Neuronal stem cell (in vitro differentiated cells): Measurements from ENCODE around the gene MKNK2.

ENCODE experiments used
- DNase-seq: peaks from one replicate; pipeline ENCODE4 v3.0.0-alpha.2; 2013; ENCODE audit warnings: low spot score
- H2AFZ ChIP-seq: one replicate; pipeline ENCODE4 v1.6.1; 2013; ENCODE audit warnings: mild to moderate bottlenecking, low read length, inconsistent platforms
- H2AK5ac ChIP-seq: 2 replicates; pipeline ENCODE4 v1.6.1; 2013; ENCODE audit warnings: low read depth, mild to moderate bottlenecking, inconsistent platforms, low read length, moderate library complexity, mixed read lengths
- H2BK120ac ChIP-seq: 2 replicates; pipeline ENCODE4 v1.6.1; 2013; ENCODE audit warnings: low read depth, mild to moderate bottlenecking, inconsistent platforms, low read length, moderate library complexity, mixed read lengths
- H2BK12ac ChIP-seq: one replicate; pipeline ENCODE4 v1.6.1; 2013; ENCODE audit warnings: low read length, inconsistent platforms
- H2BK15ac ChIP-seq: 2 replicates; pipeline ENCODE4 v1.6.1; 2013; ENCODE audit warnings: mild to moderate bottlenecking, low read length, inconsistent platforms, mixed read lengths
- H2BK5ac ChIP-seq: one replicate; pipeline ENCODE4 v1.6.1; 2013; ENCODE audit warnings: inconsistent platforms, mild to moderate bottlenecking, low read length, moderate library complexity
- H3K14ac ChIP-seq: one replicate; pipeline ENCODE4 v1.6.1; 2013; ENCODE audit warnings: low read length, inconsistent platforms
- H3K18ac ChIP-seq: 2 replicates; pipeline ENCODE4 v1.6.1; 2013; ENCODE audit warnings: low read length, inconsistent platforms
- H3K23ac ChIP-seq: 2 replicates; pipeline ENCODE4 v1.6.1; 2013; ENCODE audit warnings: low read depth, mild to moderate bottlenecking, mixed read lengths, low read length, inconsistent platforms; ENCODE audit not compliant: poor library complexity
- H3K27ac ChIP-seq: replicated peaks from 3 replicates; pipeline ENCODE4 v1.5.1; 2013; ENCODE audit warnings: low read length, inconsistent platforms
- H3K27me3 ChIP-seq, 3 experiments: 2 replicates each; pipeline ENCODE4 v1.6.1; 2013; ENCODE audit warnings: low read length in 3 of 3, mild to moderate bottlenecking in 2 of 3, inconsistent platforms in 1 of 3, low read depth in 1 of 3, mixed read lengths in 1 of 3, moderate library complexity in 1 of 3; ENCODE audit not compliant: control insufficient read depth in 3 of 3, insufficient read depth in 3 of 3
- H3K36me3 ChIP-seq, 2 donors: replicated peaks in 1 of 2; 2 replicates each; pipeline ENCODE4 v1.6.1; 2013; ENCODE audit warnings: low read length in 2 of 2; ENCODE audit not compliant: control insufficient read depth in 2 of 2, insufficient read depth in 2 of 2
- H3K4ac ChIP-seq: 2 replicates; pipeline ENCODE4 v1.6.1; 2013; ENCODE audit warnings: inconsistent platforms, mild to moderate bottlenecking, low read length, moderate library complexity
- H3K4me1 ChIP-seq, 2 donors: 1 replicate in 1 of 2; 2 replicates in 1 of 2; pipeline ENCODE4 v1.6.1; 2013; ENCODE audit warnings: low read length in 2 of 2, low read depth in 1 of 2; ENCODE audit not compliant: control insufficient read depth in 2 of 2, insufficient read depth in 1 of 2
- H3K4me2 ChIP-seq: one replicate; pipeline ENCODE4 v1.6.1; 2013; ENCODE audit warnings: mild to moderate bottlenecking, low read length, inconsistent platforms; ENCODE audit not compliant: insufficient read depth, poor library complexity, severe bottlenecking
- H3K4me3 ChIP-seq, 2 donors: 2 replicates each; pipeline ENCODE4 v1.5.1; 2013; ENCODE audit warnings: low read length in 2 of 2, mild to moderate bottlenecking in 2 of 2, inconsistent platforms in 1 of 2, moderate library complexity in 1 of 2
- H3K79me1 ChIP-seq: one replicate; pipeline ENCODE4 v1.6.1; 2013; ENCODE audit warnings: low read depth, mild to moderate bottlenecking, inconsistent platforms, low read length, moderate library complexity
- H3K9ac ChIP-seq: one replicate; pipeline ENCODE4 v1.6.1; 2013; ENCODE audit warnings: mild to moderate bottlenecking, low read depth, low read length, inconsistent platforms; ENCODE audit not compliant: poor library complexity
- H3K9me3 ChIP-seq, 2 donors: replicated peaks in 1 of 2; 2 replicates each; pipeline versions ENCODE3 to v1.6.1; 2013; ENCODE audit warnings: low read length in 2 of 2, mild to moderate bottlenecking in 2 of 2, inconsistent platforms in 1 of 2, low read depth in 1 of 2, mixed read lengths in 1 of 2, moderate library complexity in 1 of 2; ENCODE audit not compliant: control insufficient read depth in 2 of 2, insufficient read depth in 1 of 2
- H4K8ac ChIP-seq: one replicate; pipeline ENCODE4 v1.6.1; 2013; ENCODE audit warnings: low read depth, mild to moderate bottlenecking, inconsistent platforms, low read length, moderate library complexity
- H4K91ac ChIP-seq: one replicate; pipeline ENCODE4 v1.6.1; 2013; ENCODE audit warnings: low read length, low read depth, mild to moderate bottlenecking, inconsistent platforms; ENCODE audit not compliant: poor library complexity
- WGBS, 2 donors: extraction: QIAGEN DNeasy Blood & Tissue Kit; methylation state at CpG; one replicate each; pipeline ENCODE4 v1.1.7; 2013; ENCODE audit warnings: missing lambda C conversion rate in 2 of 2, mixed read lengths in 1 of 2; ENCODE audit not compliant: insufficient read length in 2 of 2, insufficient replicate concordance in 1 of 2; ENCODE audit errors: extremely low coverage in 2 of 2; 5-methylcytosine and 5-hydroxymethylcytosine counted together

MKNK2 gene

DNA sequence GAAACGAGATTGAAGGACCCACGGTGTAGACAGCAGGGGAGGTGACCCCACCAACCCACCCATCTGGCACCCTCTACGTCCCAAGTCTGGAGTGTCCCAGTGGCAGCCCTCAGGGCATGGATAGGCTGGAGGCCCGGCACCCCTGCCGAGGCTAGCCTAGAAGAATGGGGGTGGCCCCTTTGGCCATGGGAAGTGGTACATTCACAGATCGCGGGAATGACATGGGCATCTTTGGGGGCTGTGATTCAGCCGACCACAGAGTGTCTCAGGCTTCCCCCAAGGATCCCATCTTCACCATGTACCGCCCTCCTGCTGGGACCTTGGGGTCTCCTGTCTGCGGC lies 11.3 kb upstream of the MKNK2 start:
- peak overlapping the region; percentile 92 for H2BK120ac ChIP-seq
- H3K4me3 ChIP-seq = peak overlapping the region in 1 of 2 donors; percentile 58
- H3K36me3 ChIP-seq = no peaks in the 10 kb centered on the region
- H3K23ac ChIP-seq = peak overlapping the region; percentile 92
- peak overlapping the region; percentile 99 for H3K18ac ChIP-seq
- H4K91ac ChIP-seq = peak overlapping the region; percentile 80
- no CpG with 5 or more reads among the region's 10 CpGs for WGBS, 2 donors
- H2BK15ac ChIP-seq = peak overlapping the region; percentile 91
- peak overlapping the region; percentile 95 for H3K14ac ChIP-seq
- peaks cover 5% of the 10 kb centered on the region for H3K79me1 ChIP-seq
- H4K8ac ChIP-seq = no peak overlapping the region
- peak overlapping the region; percentile 98 for H3K4ac ChIP-seq
- H2AK5ac ChIP-seq = peak overlapping the region; percentile 98
- peak overlapping the region; percentile 69 for H2BK12ac ChIP-seq
- H3K9ac ChIP-seq = peak overlapping the region; percentile 93
- no peaks in the 10 kb centered on the region for H3K9me3 ChIP-seq
- H3K4me1 ChIP-seq = peaks cover 23 to 30% of the 10 kb centered on the region in 2 donors
- no peak for DNase-seq
- no peak overlapping the region for H2AFZ ChIP-seq
- H2BK5ac ChIP-seq = peak overlapping the region; percentile 99
- peak overlapping the region; percentile 95 for H3K27ac ChIP-seq
- peak overlapping the region; percentile 73 for H3K4me2 ChIP-seq
- H3K27me3 ChIP-seq = no peaks in the 10 kb centered on the region

DNA sequence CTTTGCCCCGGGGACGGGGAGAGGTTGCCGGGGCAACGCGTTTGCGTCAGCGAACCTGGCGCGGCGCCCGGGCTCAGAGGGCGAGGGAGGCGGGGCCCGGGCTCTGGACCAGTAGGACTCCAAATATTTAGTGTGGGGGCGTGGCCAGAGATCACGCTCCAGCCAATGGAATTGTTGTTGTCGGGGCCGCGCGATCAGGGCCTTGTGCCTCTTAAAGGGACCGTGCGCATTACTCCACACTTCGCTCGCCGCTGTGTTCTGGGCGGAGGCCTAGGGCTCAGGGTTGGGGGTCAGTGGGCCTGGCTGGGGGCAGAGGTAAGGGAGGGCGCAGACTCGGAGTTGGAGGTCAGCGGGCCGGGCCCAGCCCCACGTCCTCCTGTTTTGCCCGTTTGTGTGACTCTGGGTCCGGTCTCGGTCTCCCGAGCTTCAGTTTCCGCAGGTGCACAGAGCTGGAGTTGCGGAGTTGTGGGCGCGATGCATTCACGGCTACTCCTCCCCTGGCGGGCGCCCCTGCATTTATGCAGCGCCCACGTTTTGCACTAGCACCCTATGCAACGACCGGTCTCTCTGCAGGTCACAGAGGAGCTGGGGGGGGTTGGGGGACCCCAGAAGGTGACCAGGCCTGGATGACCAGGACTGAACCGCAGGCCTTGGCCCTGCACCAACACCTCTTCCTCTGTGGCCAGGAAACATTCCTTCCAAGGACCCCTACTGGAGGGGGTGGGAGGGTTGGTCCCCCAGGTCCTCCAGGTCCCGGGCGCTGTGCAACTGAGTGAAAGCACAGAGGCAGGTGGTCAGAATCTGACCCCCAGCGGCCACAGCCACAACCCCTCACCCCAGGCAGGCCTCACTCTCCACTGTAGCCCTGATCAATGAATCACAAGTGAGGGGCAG lies 10.7 kb upstream of the MKNK2 start:
- WGBS, 2 donors = no CpG with 5 or more reads among the region's 50 CpGs
- no peak overlapping the region for H4K8ac ChIP-seq
- peak overlapping the region; percentile 93 for H3K9ac ChIP-seq
- peaks cover 5% of the 10 kb centered on the region for H3K79me1 ChIP-seq
- peak overlapping the region; percentile 92 for H2BK120ac ChIP-seq
- H2BK5ac ChIP-seq = peak overlapping the region; percentile 99
- H3K36me3 ChIP-seq = no peaks in the 10 kb centered on the region
- H3K4me1 ChIP-seq = peaks cover 23 to 32% of the 10 kb centered on the region in 2 donors
- H3K23ac ChIP-seq = peak overlapping the region; percentile 92
- no peaks in the 10 kb centered on the region for H3K9me3 ChIP-seq
- peak overlapping the region; percentile 69 for H2BK12ac ChIP-seq
- no peaks in the 10 kb centered on the region for H3K27me3 ChIP-seq
- H3K27ac ChIP-seq = peak overlapping the region; percentile 99
- H3K18ac ChIP-seq = peak overlapping the region; percentile 99
- H3K4me2 ChIP-seq = peak overlapping the region; percentile 73
- peak overlapping the region; percentile 80 for H2AFZ ChIP-seq
- peak overlapping the region; percentile 95 for H3K14ac ChIP-seq
- H2AK5ac ChIP-seq = peak overlapping the region; percentile 98
- peak overlapping the region; percentile 80 for H4K91ac ChIP-seq
- H3K4ac ChIP-seq = peak overlapping the region; percentile 98
- peak overlapping the region; percentile 60 to 84 for H3K4me3 ChIP-seq
- DNase-seq = peak; percentile 99
- peak overlapping the region; percentile 91 for H2BK15ac ChIP-seq

DNA sequence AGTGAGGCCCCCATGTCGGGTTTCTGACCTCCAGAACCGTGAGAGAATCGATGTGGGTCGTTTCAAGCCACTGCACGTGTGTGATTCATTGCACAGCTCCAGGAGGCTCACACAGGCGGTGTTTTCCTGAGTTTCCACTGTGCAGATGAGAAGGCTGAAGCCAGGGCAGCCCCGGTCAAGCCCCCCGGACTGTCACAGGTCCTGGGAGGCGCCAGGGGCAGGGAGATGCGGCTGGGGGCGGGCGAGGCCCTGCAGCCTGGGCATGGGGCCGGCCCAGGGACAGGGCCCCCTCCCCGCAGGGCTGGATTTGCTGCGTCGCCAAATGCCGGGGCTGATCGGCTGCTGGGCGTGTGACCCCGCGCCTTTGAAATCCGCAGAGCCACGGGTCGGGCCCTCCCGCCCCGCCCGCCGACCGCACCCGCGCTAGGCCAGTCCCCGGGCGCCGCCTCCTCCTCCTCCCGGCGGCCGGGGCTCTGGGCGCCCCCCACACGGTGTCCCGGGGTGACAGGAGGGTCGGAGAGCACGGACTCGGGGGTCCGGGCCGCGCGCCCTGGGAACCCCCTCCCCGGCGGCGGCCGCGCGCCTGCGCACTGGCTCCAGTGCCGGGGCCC lies 9.9 kb upstream of the MKNK2 start:
- no peak overlapping the region for H4K8ac ChIP-seq
- H3K27ac ChIP-seq = peak overlapping the region; percentile 99
- H3K4ac ChIP-seq = no peak overlapping the region
- H3K14ac ChIP-seq = peak overlapping the region; percentile 79
- H3K23ac ChIP-seq = peak overlapping the region; percentile 63
- peak overlapping the region; percentile 60 to 80 for H3K4me3 ChIP-seq
- DNase-seq = no peak
- H3K27me3 ChIP-seq = no peaks in the 10 kb centered on the region
- H2BK120ac ChIP-seq = no peak overlapping the region
- H3K9me3 ChIP-seq = no peaks in the 10 kb centered on the region
- peak overlapping the region; percentile 38 for H4K91ac ChIP-seq
- peaks cover 28 to 38% of the 10 kb centered on the region in 2 donors for H3K4me1 ChIP-seq
- no peaks in the 10 kb centered on the region for H3K36me3 ChIP-seq
- H2BK15ac ChIP-seq = peak overlapping the region; percentile 91
- peak overlapping the region; percentile 96 for H2BK5ac ChIP-seq
- H2AK5ac ChIP-seq = peak overlapping the region; percentile 99
- peak overlapping the region; percentile 97 for H3K18ac ChIP-seq
- no CpG with 5 or more reads among the region's 55 CpGs for WGBS, 2 donors
- peak overlapping the region; percentile 71 for H3K4me2 ChIP-seq
- peak overlapping the region; percentile 80 for H2AFZ ChIP-seq
- peaks cover 5% of the 10 kb centered on the region for H3K79me1 ChIP-seq
- H3K9ac ChIP-seq = peak overlapping the region; percentile 76
- peak overlapping the region; percentile 46 for H2BK12ac ChIP-seq
